Thyroid gland (tissue), 4 donors: ENCODE data around the gene ZNF618.

Experiments used
- CTCF ChIP-seq, 6 experiments: fragments of 200-600 bp in 3 of 6; fragments of 450-650 bp in 3 of 6; sonication (generic) in 3 of 6; IDR thresholded peaks; one replicate each; pipeline ENCODE4 v1.5.1; 2016 to 2019; ENCODE audit warnings: antibody characterized with exemption in 6 of 6, mild to moderate bottlenecking in 2 of 6, inconsistent platforms in 1 of 6, moderate library complexity in 1 of 6
- POLR2A ChIP-seq, 2 donors: fragments of 450-650 bp; IDR thresholded peaks; one replicate each; pipeline ENCODE4 v1.6.1; 2017; ENCODE audit warnings: antibody characterized with exemption in 2 of 2, mild to moderate bottlenecking in 2 of 2, moderate library complexity in 1 of 2

- TF ChIP-seq POLR2A (IDR thresholded peaks at IDR 0.05) (no peak), CTCF (IDR thresholded peaks at IDR 0.05) (no peak)
These were observed 55.7 kb downstream of the ZNF618 start for GRCh38 chr9:113931777-113932176.
